GM12878 (cell line): ENCODE results near the gene ADCY6. TPM values are rescaled to one million over a fixed set of nuclear protein-coding genes. Genes with fewer than 3 reads are reported as not detected.

ENCODE experiments used
- ATAC-seq: fragments of 200-7000 bp; cut with Tn5 transposase; 3 replicates; pipeline ENCODE4 v1.9.1; 2020; ENCODE audit warnings: mild to moderate bottlenecking, moderate library complexity
- BruUV-seq: library from RNA; stranded (reverse); fragments of 400-500 nt; replicated peaks from 2 replicates; lab custom pipeline; 2021; lab: Mats Ljungman, UMichigan
- CTCF ChIA-PET: fragments of 300-600 bp; sonication (Branson Sonifier 250); formaldehyde crosslinking; extraction: SDS; loops from one replicate; lab custom pipeline; 2021; ENCODE audit warnings: inconsistent platforms; lab: Yijun Ruan, JAX
- POLR2A ChIA-PET: fragments of 350-600 bp; formaldehyde crosslinking; extraction: SDS; loops from one replicate; lab custom pipeline; 2021; ENCODE audit warnings: inconsistent platforms; lab: Charles Lee
- RAD21 ChIA-PET: fragments of 300-600 bp; sonication (Branson Sonifier 250); formaldehyde crosslinking; loops from one replicate; lab custom pipeline; 2023; ENCODE audit warnings: antibody characterized with exemption; ENCODE audit not compliant: unreplicated experiment; lab: Charles Lee
- SMC1A ChIA-PET: fragments of 300-600 bp; sonication (Branson Sonifier 250); formaldehyde crosslinking; loops from one replicate; lab custom pipeline; 2023; ENCODE audit not compliant: unreplicated experiment, uncharacterized antibody; lab: Charles Lee
- DNase-seq: peaks from one replicate; pipeline ENCODE4 v3.0.0-alpha.2; 2011; ENCODE audit warnings: low read depth, low spot score
- FAIRE-seq: peaks from 3 replicates; lab custom pipeline; 2011; peaks lifted over from hg19 to GRCh38; lab: Jason Lieb, UNC
- H2AFZ ChIP-seq: 2 replicates; pipeline ENCODE4 v1.6.0; 2011; ENCODE audit warnings: low read depth, low read length, control low read depth; ENCODE audit not compliant: control insufficient read depth
- H3K27ac ChIP-seq: 2 replicates; pipeline ENCODE4 v1.5.1; 2011; ENCODE audit warnings: control low read depth; ENCODE audit not compliant: control insufficient read depth, insufficient read depth
- H3K27me3 ChIP-seq, 2 experiments: replicated peaks in 1 of 2; 2 replicates each; pipeline versions ENCODE4 v1.6.0 to v1.6.1; 2011; ENCODE audit warnings: low read length in 1 of 2; ENCODE audit not compliant: control insufficient read depth in 2 of 2, insufficient read depth in 2 of 2
- H3K36me3 ChIP-seq, 2 experiments: 2 replicates each; pipeline ENCODE4 v1.5.1; 2011; ENCODE audit warnings: low read length in 1 of 2; ENCODE audit not compliant: control insufficient read depth in 2 of 2, insufficient read depth in 2 of 2
- H3K4me1 ChIP-seq: 2 replicates; pipeline ENCODE4 v1.6.1; 2011; ENCODE audit warnings: mild to moderate bottlenecking, low read length, moderate library complexity, mixed read lengths; ENCODE audit not compliant: control insufficient read depth, insufficient read depth
- H3K4me2 ChIP-seq: 2 replicates; pipeline ENCODE4 v1.6.0; 2011; ENCODE audit warnings: control low read depth; ENCODE audit not compliant: control insufficient read depth, insufficient read depth
- H3K4me3 ChIP-seq: fragments of 200-600 bp; sonication (generic); 2 replicates; pipeline ENCODE4 v1.5.1; 2016
- H3K79me2 ChIP-seq: 2 replicates; pipeline ENCODE4 v1.6.0; 2011; ENCODE audit warnings: low read length; ENCODE audit not compliant: control insufficient read depth, insufficient read depth
- H3K9ac ChIP-seq: 2 replicates; pipeline ENCODE4 v1.8.0; 2011; ENCODE audit warnings: low read length, control low read depth, mixed read lengths; ENCODE audit not compliant: control insufficient read depth, insufficient read depth
- H3K9me3 ChIP-seq: replicated peaks from 3 replicates; pipeline ENCODE4 v1.5.1; 2011; ENCODE audit warnings: mild to moderate bottlenecking, low read length; ENCODE audit not compliant: control insufficient read depth, insufficient read depth
- H4K20me1 ChIP-seq: 2 replicates; pipeline ENCODE4 v1.6.0; 2011; ENCODE audit not compliant: control insufficient read depth, insufficient read depth
- CBX5 ChIP-seq: sonication (generic); IDR thresholded peaks from 2 replicates; pipeline ENCODE4 v1.6.1; 2016; ENCODE audit warnings: low read depth, moderate library complexity, mild to moderate bottlenecking, inconsistent platforms
- CREB1 ChIP-seq: IDR thresholded peaks from 2 replicates; pipeline ENCODE4 v1.6.1; 2012; ENCODE audit warnings: low read depth, mild to moderate bottlenecking, inconsistent platforms
- GABPA ChIP-seq: IDR thresholded peaks from 2 replicates; pipeline ENCODE4 v1.6.1; 2014; ENCODE audit warnings: antibody characterized with exemption, low read depth, mild to moderate bottlenecking, inconsistent platforms
- HDAC6 ChIP-seq: fragments of 200-600 bp; sonication (generic); IDR thresholded peaks from one replicate; pipeline ENCODE4 v1.8.0; 2017; ENCODE audit warnings: antibody characterized with exemption; ENCODE audit not compliant: unreplicated experiment
- HDGF ChIP-seq: fragments of 450-650 bp; IDR thresholded peaks from 2 replicates; pipeline ENCODE4 v1.6.1; 2016; ENCODE audit warnings: antibody characterized with exemption
- IKZF2 ChIP-seq, 2 experiments: fragments of 450-650 bp; IDR thresholded peaks; 2 replicates each; pipeline ENCODE4 v1.6.1; 2017; ENCODE audit warnings: mild to moderate bottlenecking in 2 of 2, moderate library complexity in 2 of 2
- MYC ChIP-seq: IDR thresholded peaks from 2 replicates; pipeline ENCODE4 v1.6.1; 2011; ENCODE audit warnings: mild to moderate bottlenecking, low read length, moderate library complexity, inconsistent platforms; ENCODE audit not compliant: insufficient read depth, insufficient replicate concordance, insufficient read length, severe bottlenecking
- NR2F1 ChIP-seq: fragments of 450-650 bp; conservative IDR thresholded peaks from 2 replicates; pipeline ENCODE4 v1.6.1; 2017; ENCODE audit warnings: mild to moderate bottlenecking
- PKNOX1 ChIP-seq: fragments of 450-650 bp; IDR thresholded peaks from 2 replicates; pipeline ENCODE4 v1.6.1; 2016; ENCODE audit warnings: mild to moderate bottlenecking
- PML ChIP-seq: IDR thresholded peaks from 2 replicates; pipeline ENCODE4 v1.6.1; 2012; ENCODE audit warnings: low read length, inconsistent platforms
- PRDM15 ChIP-seq: fragments of 450-650 bp; formaldehyde crosslinking; IDR thresholded peaks from 2 replicates; pipeline ENCODE4 v1.4.0; 2020; ENCODE audit warnings: mild to moderate bottlenecking, moderate library complexity
- RCOR1 ChIP-seq: conservative IDR thresholded peaks from 2 replicates; pipeline ENCODE4 v1.6.1; 2012; ENCODE audit warnings: low read depth, low read length, improper control_type of control experiment
- RELB ChIP-seq: fragments of 450-650 bp; IDR thresholded peaks from 2 replicates; pipeline ENCODE4 v1.6.1; 2017; ENCODE audit warnings: low read depth, mild to moderate bottlenecking, moderate library complexity
- SKIL ChIP-seq: fragments of 450-650 bp; IDR thresholded peaks from 2 replicates; pipeline ENCODE4 v1.6.1; 2017; ENCODE audit warnings: mild to moderate bottlenecking, low read depth, inconsistent platforms; ENCODE audit not compliant: poor library complexity, severe bottlenecking
- ZNF384 ChIP-seq: IDR thresholded peaks from 2 replicates; pipeline ENCODE4 v1.6.1; 2012; ENCODE audit warnings: low read depth, mild to moderate bottlenecking, low read length, improper control_type of control experiment, borderline replicate concordance
- WGBS: methylation state at CpG from one replicate; pipeline ENCODE4 v1.1.6; 2016; ENCODE audit warnings: low lambda C conversion rate; ENCODE audit not compliant: insufficient replicate concordance, insufficient coverage; ENCODE audit errors: missing lambda C conversion rate; 5-methylcytosine and 5-hydroxymethylcytosine counted together
- in situ Hi-C: fragments of 300-500 bp; cut with MboI; formaldehyde crosslinking; loops from 9 replicates; pipeline ENCODE4 v1.14.3; 2018; ENCODE audit warnings: mixed read lengths
- intact Hi-C: fragments of 100-400 bp; cut with micrococcal nuclease; formaldehyde crosslinking; loops from one replicate; pipeline ENCODE4 v1.14.2; 2022; ENCODE audit not compliant: unreplicated experiment
- polyA plus RNA-seq, 11 experiments: library from polyadenylated mRNA; depleted of rRNA in 4 of 11; unstranded in 6 of 11; stranded (reverse) in 5 of 11; fragments of >200 nt; fragmentation: Nextera tagmentation in 4 of 11; fragmentation: Illumina TruSeq in 1 of 11; extraction: Ambion mirVana in 4 of 11; extraction: Trizol in 1 of 11; gene quantifications; 1 replicate in 1 of 11; 2 replicates in 10 of 11; pipeline versions ENCODE4 v1.2.1 to v1.2.3, GENCODE V29; 2011 to 2016; ENCODE audit warnings: inconsistent platforms in 2 of 11, missing spikeins in 2 of 11, low read depth in 1 of 11
- total RNA-seq, 4 experiments: library from RNA; depleted of rRNA in 3 of 4; stranded (reverse); fragments of >200 nt in 3 of 4; fragmentation: Illumina TruSeq in 1 of 4; extraction: Trizol in 1 of 4; gene quantifications; 2 replicates each; pipeline versions ENCODE4 v1.2.1 to v1.2.3, GENCODE V29; 2013 to 2021

ADCY6 gene
- total and polyA plus RNA-seq, 10 of the 15 experiments (the other 5 are each of a cell fraction or from before 2014, with no cell fraction given): 0.03 to 2.0 (median 0.14) TPM; not detected in 1

- H3K9ac ChIP-seq: no peak overlapping the region
- SMC1A ChIA-PET: interaction anchor here (0.8 to 6.6 kb wide), 24 partner anchors 10 to 595 kb away, joined by 3 to 182 read pairs (median 4); partner anchors contain the start of gene KANSL2
- POLR2A ChIA-PET: interaction anchor here (0.6 to 2.1 kb wide), 3 partner anchors 41 to 133 kb away, joined by 3 to 8 read pairs (median 4); no protein-coding TSS in a partner anchor
- no peak overlapping the region for H3K27ac ChIP-seq
- H3K36me3 ChIP-seq: no peaks in the 10 kb centered on the region
- no peaks in the 10 kb centered on the region for H4K20me1 ChIP-seq
- no peak for DNase-seq
- no peaks in the 10 kb centered on the region for H3K9me3 ChIP-seq
- H3K4me3 ChIP-seq: no peak overlapping the region
- no peak overlapping the region for H2AFZ ChIP-seq
- H3K4me1 ChIP-seq: no peaks in the 10 kb centered on the region
- RAD21 ChIA-PET: interaction anchor here (0.9 to 6.3 kb wide), 16 partner anchors 10 to 254 kb away, joined by 3 to 158 read pairs (median 6); no protein-coding TSS in a partner anchor
- 43% methylated on average over 3 of the region's 3 CpGs for WGBS
- no peaks in the 10 kb centered on the region for H3K79me2 ChIP-seq
- no peak overlapping the region for H3K4me2 ChIP-seq
- in situ Hi-C loops (loop anchor here (5.0 to 10.0 kb wide), 2 partner anchors 43 to 250 kb away; no protein-coding TSS in a partner anchor), intact Hi-C loops (loop anchor here (10.0 kb wide), 2 partner anchors 120 to 250 kb away; no protein-coding TSS in a partner anchor)
- ATAC-seq: peak; percentile 56
- H3K27me3 ChIP-seq: no peaks in the 10 kb centered on the region; a peak in 1 of 4 replicates
- BruUV-seq: no TSS peak
- FAIRE-seq: no peak
- CTCF ChIA-PET: interaction anchor here (0.7 to 12.2 kb wide), 23 partner anchors 10 to 597 kb away, joined by 3 to 405 read pairs (median 6); partner anchors contain the start of genes CACNB3 and DDX23
- TF ChIP-seq PML (no peak), HDAC6 (no peak), IKZF2 (IDR thresholded peaks at IDR 0.05) (no peak), RELB (no peak), SKIL (no peak), MYC (no peak), ZNF384 (no peak), GABPA (no peak), CBX5 (no peak), HDGF (no peak), RCOR1 (no peak), PRDM15 (CRISPR knock-in tag) (no peak), NR2F1 (no peak), CREB1 (no peak), PKNOX1 (no peak)
These were observed 6.0 kb upstream of the ADCY6 start for GRCh38 chr12:48794870-48795269.
